Measurements from ENCODE around the gene HMOX1.

The HMOX1 gene

DNA sequence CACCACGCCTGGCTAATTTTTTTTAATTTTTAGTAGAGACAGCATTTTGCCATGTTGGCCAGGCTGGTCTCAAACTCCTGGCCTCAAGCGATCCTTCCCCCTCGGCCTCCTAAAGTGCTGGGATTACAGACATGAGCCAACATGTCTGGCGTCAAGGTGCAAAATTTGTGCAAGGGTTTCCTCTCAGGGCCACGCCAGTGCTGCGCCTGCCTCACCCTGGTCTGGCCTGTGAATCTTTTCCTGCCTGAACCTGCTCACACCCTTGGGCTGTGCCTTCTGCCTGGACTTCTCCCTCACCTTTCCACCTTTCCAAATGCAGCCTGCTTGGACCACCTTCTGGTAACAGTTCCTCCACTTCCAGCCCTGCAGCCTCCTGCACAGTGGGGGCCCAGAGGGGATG, 62.4 kb downstream of the HMOX1 start:
- DNase-seq (ENCODE audit: low read depth, low spot score): no peak
- no peak overlapping the region for H3K4me3 ChIP-seq (ENCODE audit: low read depth, low read length)
- ChIA-PET CTCF (interaction anchor here (1.9 kb wide), 1 partner anchor 10 kb away, joined by 4 read pairs; no protein-coding TSS in a partner anchor), POLR2A (no interaction called here)
- TF ChIP-seq, protein P1, sequence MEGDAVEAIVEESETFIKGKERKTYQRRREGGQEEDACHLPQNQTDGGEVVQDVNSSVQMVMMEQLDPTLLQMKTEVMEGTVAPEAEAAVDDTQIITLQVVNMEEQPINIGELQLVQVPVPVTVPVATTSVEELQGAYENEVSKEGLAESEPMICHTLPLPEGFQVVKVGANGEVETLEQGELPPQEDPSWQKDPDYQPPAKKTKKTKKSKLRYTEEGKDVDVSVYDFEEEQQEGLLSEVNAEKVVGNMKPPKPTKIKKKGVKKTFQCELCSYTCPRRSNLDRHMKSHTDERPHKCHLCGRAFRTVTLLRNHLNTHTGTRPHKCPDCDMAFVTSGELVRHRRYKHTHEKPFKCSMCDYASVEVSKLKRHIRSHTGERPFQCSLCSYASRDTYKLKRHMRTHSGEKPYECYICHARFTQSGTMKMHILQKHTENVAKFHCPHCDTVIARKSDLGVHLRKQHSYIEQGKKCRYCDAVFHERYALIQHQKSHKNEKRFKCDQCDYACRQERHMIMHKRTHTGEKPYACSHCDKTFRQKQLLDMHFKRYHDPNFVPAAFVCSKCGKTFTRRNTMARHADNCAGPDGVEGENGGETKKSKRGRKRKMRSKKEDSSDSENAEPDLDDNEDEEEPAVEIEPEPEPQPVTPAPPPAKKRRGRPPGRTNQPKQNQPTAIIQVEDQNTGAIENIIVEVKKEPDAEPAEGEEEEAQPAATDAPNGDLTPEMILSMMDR (IDR thresholded peaks at IDR 0.05; ENCODE audit: insufficient read depth, low read length, missing control alignments): no peak

All from AG04449 (cell line).